Endothelial cell (in vitro differentiated cells): ENCODE data around the gene AP4B1. TPM values are rescaled to one million over a fixed set of nuclear protein-coding genes. Genes with fewer than 3 reads are reported as not detected.
A peak's percentile ranks its signal among the peaks of the same experiment; 100 is the strongest.

Experiments used
- DNase-seq: peaks from one replicate; pipeline ENCODE4 v3.0.0; 2021; ENCODE audit warnings: low spot score
- H3K27ac Mint-ChIP-seq: one replicate; pipeline ENCODE4 v1.8.0; 2021; ENCODE audit warnings: mixed read lengths, inconsistent platforms; ENCODE audit not compliant: unreplicated experiment
- H3K27me3 Mint-ChIP-seq: one replicate; pipeline ENCODE4 v1.8.0; 2021; ENCODE audit warnings: mild to moderate bottlenecking, moderate library complexity, mixed read lengths, inconsistent platforms; ENCODE audit not compliant: unreplicated experiment
- H3K36me3 Mint-ChIP-seq: one replicate; pipeline ENCODE4 v1.8.0; 2021; ENCODE audit warnings: mild to moderate bottlenecking, low read depth, mixed read lengths, inconsistent platforms; ENCODE audit not compliant: unreplicated experiment
- H3K4me1 Mint-ChIP-seq: one replicate; pipeline ENCODE4 v1.8.0; 2021; ENCODE audit warnings: mild to moderate bottlenecking, mixed read lengths, inconsistent platforms; ENCODE audit not compliant: unreplicated experiment
- H3K4me3 Mint-ChIP-seq: one replicate; pipeline ENCODE4 v1.8.0; 2021; ENCODE audit warnings: mild to moderate bottlenecking, mixed read lengths, inconsistent platforms; ENCODE audit not compliant: unreplicated experiment
- H3K9me3 Mint-ChIP-seq: one replicate; pipeline ENCODE4 v1.8.0; 2021; ENCODE audit warnings: mixed read lengths, inconsistent platforms; ENCODE audit not compliant: unreplicated experiment
- CTCF ChIP-seq: fragments of 200-600 bp; sonication (generic); IDR thresholded peaks from one replicate; pipeline ENCODE4 v1.5.0; 2021; ENCODE audit warnings: antibody characterized with exemption; ENCODE audit not compliant: unreplicated experiment
- total RNA-seq: library from RNA; stranded (reverse); fragmentation: NEBNext Ultra II Directional; extraction: Animal tissue kit (Norgen Biotek cat#: 25700); gene quantifications from one replicate; pipeline ENCODE4 v1.2.1, GENCODE V29; 2021; ENCODE audit not compliant: unreplicated experiment

Gene AP4B1
- total RNA-seq, 1 donor from 2014 or later = 28.4 TPM

- no peak for DNase-seq
- Mint-ChIP-seq H3K9me3 (no peaks in the 10 kb centered on the region), H3K4me3 (peak overlapping the region; percentile 98), H3K27me3 (peaks cover 16% of the 10 kb centered on the region), H3K36me3 (no peaks in the 10 kb centered on the region), H3K27ac (peak overlapping the region; percentile 98), H3K4me1 (peaks cover 38% of the 10 kb centered on the region)
- TF ChIP-seq CTCF = no peak
Measured at GRCh38 chr1:113931451-113931851, 26.9 kb upstream of the AP4B1 start.

GRCh38 chr1:113930499-113931161 lies 26.0 kb upstream of the AP4B1 start:
- no peaks in the 10 kb centered on the region for H3K36me3 Mint-ChIP-seq
- H3K27ac Mint-ChIP-seq = peak overlapping the region; percentile 98
- H3K4me3 Mint-ChIP-seq = peak overlapping the region; percentile 98
- peak; percentile 44 for DNase-seq
- H3K9me3 Mint-ChIP-seq = no peaks in the 10 kb centered on the region
- H3K27me3 Mint-ChIP-seq = peaks cover 16% of the 10 kb centered on the region
- no peak for TF ChIP-seq CTCF
- H3K4me1 Mint-ChIP-seq = peaks cover 38% of the 10 kb centered on the region

GRCh38 chr1:113929750-113930498 lies 25.3 kb upstream of the AP4B1 start:
- peaks cover 16% of the 10 kb centered on the region for H3K27me3 Mint-ChIP-seq
- no peaks in the 10 kb centered on the region for H3K36me3 Mint-ChIP-seq
- H3K27ac Mint-ChIP-seq = peak overlapping the region; percentile 98
- DNase-seq = peak; percentile 55
- no peaks in the 10 kb centered on the region for H3K9me3 Mint-ChIP-seq
- no peak for TF ChIP-seq CTCF
- peaks cover 38% of the 10 kb centered on the region for H3K4me1 Mint-ChIP-seq
- H3K4me3 Mint-ChIP-seq = peak overlapping the region; percentile 98

GRCh38 chr1:113928941-113929749 lies 24.5 kb upstream of the AP4B1 start, which contains the start of gene HIPK1:
Gene HIPK1, plus strand, starts transcription at chr1:113929324.
- H3K4me3 Mint-ChIP-seq = peak within 1 kb of the TSS; percentile 98
- H3K27me3 Mint-ChIP-seq = peaks cover 19% of the 10 kb centered on the region
- H3K9me3 Mint-ChIP-seq = no peaks in the 10 kb centered on the region
- DNase-seq = peak; percentile 92
- TF ChIP-seq CTCF = no peak
- H3K27ac Mint-ChIP-seq = peak within 1 kb of the TSS; percentile 98
- peaks cover 38% of the 10 kb centered on the region for H3K4me1 Mint-ChIP-seq
- H3K36me3 Mint-ChIP-seq = no peaks in the 10 kb centered on the region
